ENCODE measurements around the gene MRPL23. TPM values are rescaled to one million over a fixed set of nuclear protein-coding genes. Genes with fewer than 3 reads are reported as not detected.

The MRPL23 gene
- total RNA-seq, 1 donor from 2014 or later, result 59.2 TPM

GRCh38 chr11:1968454-1969002 lies 21.4 kb downstream of the MRPL23 start:
- intact Hi-C loops (cut with DNase I), result no loop called here
- Histone ChIP-seq H3K9me3 (no peaks in the 10 kb centered on the region), H3K27me3 (ENCODE audit: low read depth) (no peaks in the 10 kb centered on the region), H3K36me3 (no peaks in the 10 kb centered on the region), H3K27ac (no peak overlapping the region), H3K4me1 (no peaks in the 10 kb centered on the region), H3K4me3 (no peak overlapping the region)
- DNase-seq, result peak; percentile 38
- peak; percentile 71 to 75 for ATAC-seq
- TF ChIP-seq CTCF (IDR thresholded peaks at IDR 0.05), result no peak

- Histone ChIP-seq H3K4me1 (no peaks in the 10 kb centered on the region), H3K9me3 (no peaks in the 10 kb centered on the region), H3K36me3 (no peaks in the 10 kb centered on the region), H3K27ac (no peak overlapping the region), H3K4me3 (no peak overlapping the region), H3K27me3 (ENCODE audit: low read depth) (no peaks in the 10 kb centered on the region)
- intact Hi-C loops (cut with DNase I), result no loop called here
- DNase-seq (no peak), ATAC-seq (peak; percentile 51 to 61)
- TF ChIP-seq CTCF (IDR thresholded peaks at IDR 0.05), result no peak
These were observed 21.9 kb downstream of the MRPL23 start for GRCh38 chr11:1969035-1969434.

- intact Hi-C loops (cut with DNase I), result no loop called here
- Histone ChIP-seq H3K9me3 (no peaks in the 10 kb centered on the region), H3K27me3 (ENCODE audit: low read depth) (no peaks in the 10 kb centered on the region), H3K4me3 (no peak overlapping the region), H3K36me3 (no peaks in the 10 kb centered on the region), H3K27ac (no peak overlapping the region), H3K4me1 (no peaks in the 10 kb centered on the region)
- DNase-seq, result no peak
- ATAC-seq, result no peak
- no peak for TF ChIP-seq CTCF (IDR thresholded peaks at IDR 0.05)
These were observed 22.6 kb downstream of the MRPL23 start for GRCh38 chr11:1969776-1970175.

GRCh38 chr11:1970956-1971355 lies 23.8 kb downstream of the MRPL23 start:
- Histone ChIP-seq H3K36me3 (no peaks in the 10 kb centered on the region), H3K9me3 (no peaks in the 10 kb centered on the region), H3K4me1 (no peaks in the 10 kb centered on the region), H3K27ac (no peak overlapping the region), H3K4me3 (no peak overlapping the region), H3K27me3 (ENCODE audit: low read depth) (no peaks in the 10 kb centered on the region)
- DNase-seq (peak; percentile 12), ATAC-seq (no peak)
- no peak for TF ChIP-seq CTCF (IDR thresholded peaks at IDR 0.05)
- intact Hi-C loops (cut with DNase I), result no loop called here

GRCh38 chr11:1975185-1975584 lies 28.1 kb downstream of the MRPL23 start:
- no peak for DNase-seq
- Histone ChIP-seq H3K27me3 (ENCODE audit: low read depth) (no peaks in the 10 kb centered on the region), H3K4me3 (no peak overlapping the region), H3K4me1 (no peaks in the 10 kb centered on the region), H3K36me3 (no peaks in the 10 kb centered on the region), H3K9me3 (no peaks in the 10 kb centered on the region), H3K27ac (no peak overlapping the region)
- no peak for ATAC-seq
- no peak for TF ChIP-seq CTCF (IDR thresholded peaks at IDR 0.05)
- intact Hi-C loops (cut with DNase I), result no loop called here

Measured in lower lobe of right lung (tissue), 2 donors.